SK-N-SH treated with all-trans-retinoic acid at 6 μM for 48 hours (cell line): ENCODE data around the gene CPOX.

Experiments
- ATAC-seq: fragments of 200-7000 bp; cut with Tn5 transposase; 3 replicates; pipeline ENCODE4 v1.9.1; 2020; ENCODE audit warnings: mild to moderate bottlenecking, moderate library complexity
- BACH2 ChIP-seq: fragments of 250-450 bp; sonication (Bioruptor Pico); IDR thresholded peaks from 2 replicates; pipeline ENCODE4 v1.9.0; 2021; ENCODE audit warnings: mild to moderate bottlenecking, borderline replicate concordance
- CSDC2 ChIP-seq: fragments of 250-450 bp; sonication (Bioruptor Pico); IDR thresholded peaks from 2 replicates; pipeline ENCODE4 v1.5.0; 2020; ENCODE audit warnings: mild to moderate bottlenecking, moderate library complexity
- ESRRG ChIP-seq: fragments of 250-450 bp; sonication (Bioruptor Pico); IDR thresholded peaks from 2 replicates; pipeline ENCODE4 v1.6.1; 2021; ENCODE audit warnings: mild to moderate bottlenecking
- GLIS3 ChIP-seq: fragments of 250-450 bp; sonication (Bioruptor Pico); IDR thresholded peaks from 2 replicates; pipeline ENCODE4 v1.5.0; 2020; ENCODE audit warnings: mild to moderate bottlenecking, moderate library complexity
- ISL1 ChIP-seq: fragments of 250-450 bp; sonication (Bioruptor Pico); IDR thresholded peaks from 2 replicates; pipeline ENCODE4 v2.1.2; 2022; ENCODE audit warnings: mild to moderate bottlenecking, moderate library complexity
- OSR1 ChIP-seq: fragments of 250-450 bp; sonication (Bioruptor Pico); IDR thresholded peaks from 2 replicates; pipeline ENCODE4 v1.8.0; 2022; ENCODE audit warnings: moderate library complexity, mild to moderate bottlenecking, inconsistent platforms
- RARB ChIP-seq: fragments of 250-450 bp; sonication (Bioruptor Pico); IDR thresholded peaks from 2 replicates; pipeline ENCODE4 v1.8.0; 2021; ENCODE audit warnings: mild to moderate bottlenecking, moderate library complexity
- SNAI2 ChIP-seq: fragments of 250-450 bp; sonication (Bioruptor Pico); IDR thresholded peaks from 2 replicates; pipeline ENCODE4 v1.5.0; 2020; ENCODE audit warnings: mild to moderate bottlenecking, moderate library complexity
- TCF4 ChIP-seq: fragments of 250-450 bp; sonication (Bioruptor Pico); IDR thresholded peaks from 2 replicates; pipeline ENCODE4 v1.8.0; 2021; ENCODE audit warnings: mild to moderate bottlenecking, moderate library complexity, borderline replicate concordance
- ZFP3 ChIP-seq: fragments of 250-450 bp; sonication (Bioruptor Pico); IDR thresholded peaks from 2 replicates; pipeline ENCODE4 v1.5.0; 2020; ENCODE audit warnings: mild to moderate bottlenecking, moderate library complexity
- ZFP30 ChIP-seq: fragments of 450-650 bp; formaldehyde crosslinking; IDR thresholded peaks from 2 replicates; pipeline ENCODE4 v1.5.0; 2022; ENCODE audit warnings: mild to moderate bottlenecking, moderate library complexity
- ZNF565 ChIP-seq: fragments of 450-650 bp; formaldehyde crosslinking; conservative IDR thresholded peaks from 2 replicates; pipeline ENCODE4 v1.5.0; 2020; ENCODE audit warnings: low read depth, mild to moderate bottlenecking, moderate library complexity
- ZNF8 ChIP-seq: fragments of 450-650 bp; formaldehyde crosslinking; IDR thresholded peaks from 2 replicates; pipeline ENCODE4 v1.5.0; 2020; ENCODE audit warnings: mild to moderate bottlenecking, moderate library complexity
- TF ChIP-seq, protein P1 (sequence below): fragments of 250-450 bp; sonication (Bioruptor Pico); IDR thresholded peaks from 2 replicates; pipeline ENCODE4 v1.5.1; 2020; ENCODE audit warnings: low read depth, mild to moderate bottlenecking, moderate library complexity
- TF ChIP-seq, protein P2 (sequence below): fragments of 250-450 bp; sonication (Bioruptor Pico); IDR thresholded peaks from 2 replicates; pipeline ENCODE4 v1.8.0; 2021; ENCODE audit warnings: low read depth, mild to moderate bottlenecking, moderate library complexity, borderline replicate concordance
- TF ChIP-seq, protein P3 (sequence below): fragments of 250-450 bp; sonication (Bioruptor Pico); IDR thresholded peaks from 2 replicates; pipeline ENCODE4 v1.5.1; 2021; ENCODE audit warnings: mild to moderate bottlenecking, moderate library complexity
- TF ChIP-seq, protein P4 (sequence below): fragments of 250-450 bp; sonication (Bioruptor Pico); IDR thresholded peaks from 2 replicates; pipeline ENCODE4 v1.8.0; 2020; ENCODE audit warnings: mild to moderate bottlenecking, moderate library complexity, borderline replicate concordance

The CPOX gene

DNA sequence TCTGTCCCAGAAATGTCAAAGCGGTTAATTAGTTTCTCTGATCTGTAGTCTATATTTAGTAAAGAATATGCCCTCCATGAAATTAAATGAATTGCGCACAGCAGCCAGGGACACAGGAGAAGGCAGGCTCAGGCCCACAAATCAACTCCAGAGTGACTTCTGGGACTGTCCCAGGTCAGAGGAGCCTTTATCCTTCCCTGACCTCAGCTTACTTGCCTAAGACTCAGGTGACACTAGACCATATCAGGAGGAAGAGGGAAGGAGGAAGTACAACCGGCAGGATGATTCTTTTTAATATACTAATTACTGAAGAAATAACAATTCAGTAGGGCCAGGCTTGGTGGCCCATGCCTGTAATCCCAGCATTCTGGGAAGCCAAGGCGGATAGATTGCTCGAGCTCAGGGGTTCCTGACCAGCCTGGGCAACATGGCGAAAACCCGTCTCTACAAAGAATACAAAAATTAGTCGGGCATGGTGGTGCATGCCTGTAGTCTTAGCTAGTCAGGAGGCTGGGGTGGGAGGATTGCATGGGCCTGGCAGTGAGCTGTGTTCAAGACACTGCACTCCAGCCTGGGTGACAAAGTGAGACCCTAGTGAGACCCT is 63.5 kb downstream of the CPOX start:
- TF ChIP-seq TCF4 (no peak), RARB (CRISPR knock-in tag) (no peak), BACH2 (no peak), ESRRG (CRISPR knock-in tag) (no peak), CSDC2 (CRISPR knock-in tag) (no peak), SNAI2 (CRISPR knock-in tag) (no peak), ZFP30 (CRISPR knock-in tag) (no peak), OSR1 (no peak), ISL1 (CRISPR knock-in tag) (no peak), GLIS3 (CRISPR knock-in tag) (no peak), ZNF8 (CRISPR knock-in tag) (no peak), ZNF565 (CRISPR knock-in tag) (no peak), ZFP3 (CRISPR knock-in tag) (no peak)
- TF ChIP-seq, protein P1, sequence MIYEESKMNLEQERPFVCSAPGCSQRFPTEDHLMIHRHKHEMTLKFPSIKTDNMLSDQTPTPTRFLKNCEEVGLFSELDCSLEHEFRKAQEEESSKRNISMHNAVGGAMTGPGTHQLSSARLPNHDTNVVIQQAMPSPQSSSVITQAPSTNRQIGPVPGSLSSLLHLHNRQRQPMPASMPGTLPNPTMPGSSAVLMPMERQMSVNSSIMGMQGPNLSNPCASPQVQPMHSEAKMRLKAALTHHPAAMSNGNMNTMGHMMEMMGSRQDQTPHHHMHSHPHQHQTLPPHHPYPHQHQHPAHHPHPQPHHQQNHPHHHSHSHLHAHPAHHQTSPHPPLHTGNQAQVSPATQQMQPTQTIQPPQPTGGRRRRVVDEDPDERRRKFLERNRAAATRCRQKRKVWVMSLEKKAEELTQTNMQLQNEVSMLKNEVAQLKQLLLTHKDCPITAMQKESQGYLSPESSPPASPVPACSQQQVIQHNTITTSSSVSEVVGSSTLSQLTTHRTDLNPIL (CRISPR knock-in tag) = no peak
- TF ChIP-seq, protein P2, sequence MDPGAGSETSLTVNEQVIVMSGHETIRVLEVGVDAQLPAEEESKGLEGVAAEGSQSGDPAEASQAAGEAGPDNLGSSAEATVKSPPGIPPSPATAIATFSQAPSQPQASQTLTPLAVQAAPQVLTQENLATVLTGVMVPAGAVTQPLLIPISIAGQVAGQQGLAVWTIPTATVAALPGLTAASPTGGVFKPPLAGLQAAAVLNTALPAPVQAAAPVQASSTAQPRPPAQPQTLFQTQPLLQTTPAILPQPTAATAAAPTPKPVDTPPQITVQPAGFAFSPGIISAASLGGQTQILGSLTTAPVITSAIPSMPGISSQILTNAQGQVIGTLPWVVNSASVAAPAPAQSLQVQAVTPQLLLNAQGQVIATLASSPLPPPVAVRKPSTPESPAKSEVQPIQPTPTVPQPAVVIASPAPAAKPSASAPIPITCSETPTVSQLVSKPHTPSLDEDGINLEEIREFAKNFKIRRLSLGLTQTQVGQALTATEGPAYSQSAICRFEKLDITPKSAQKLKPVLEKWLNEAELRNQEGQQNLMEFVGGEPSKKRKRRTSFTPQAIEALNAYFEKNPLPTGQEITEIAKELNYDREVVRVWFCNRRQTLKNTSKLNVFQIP (CRISPR knock-in tag) = no peak
- TF ChIP-seq, protein P3, sequence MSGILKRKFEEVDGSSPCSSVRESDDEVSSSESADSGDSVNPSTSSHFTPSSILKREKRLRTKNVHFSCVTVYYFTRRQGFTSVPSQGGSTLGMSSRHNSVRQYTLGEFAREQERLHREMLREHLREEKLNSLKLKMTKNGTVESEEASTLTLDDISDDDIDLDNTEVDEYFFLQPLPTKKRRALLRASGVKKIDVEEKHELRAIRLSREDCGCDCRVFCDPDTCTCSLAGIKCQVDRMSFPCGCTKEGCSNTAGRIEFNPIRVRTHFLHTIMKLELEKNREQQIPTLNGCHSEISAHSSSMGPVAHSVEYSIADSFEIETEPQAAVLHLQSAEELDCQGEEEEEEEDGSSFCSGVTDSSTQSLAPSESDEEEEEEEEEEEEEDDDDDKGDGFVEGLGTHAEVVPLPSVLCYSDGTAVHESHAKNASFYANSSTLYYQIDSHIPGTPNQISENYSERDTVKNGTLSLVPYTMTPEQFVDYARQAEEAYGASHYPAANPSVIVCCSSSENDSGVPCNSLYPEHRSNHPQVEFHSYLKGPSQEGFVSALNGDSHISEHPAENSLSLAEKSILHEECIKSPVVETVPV = no peak
- TF ChIP-seq, protein P4, sequence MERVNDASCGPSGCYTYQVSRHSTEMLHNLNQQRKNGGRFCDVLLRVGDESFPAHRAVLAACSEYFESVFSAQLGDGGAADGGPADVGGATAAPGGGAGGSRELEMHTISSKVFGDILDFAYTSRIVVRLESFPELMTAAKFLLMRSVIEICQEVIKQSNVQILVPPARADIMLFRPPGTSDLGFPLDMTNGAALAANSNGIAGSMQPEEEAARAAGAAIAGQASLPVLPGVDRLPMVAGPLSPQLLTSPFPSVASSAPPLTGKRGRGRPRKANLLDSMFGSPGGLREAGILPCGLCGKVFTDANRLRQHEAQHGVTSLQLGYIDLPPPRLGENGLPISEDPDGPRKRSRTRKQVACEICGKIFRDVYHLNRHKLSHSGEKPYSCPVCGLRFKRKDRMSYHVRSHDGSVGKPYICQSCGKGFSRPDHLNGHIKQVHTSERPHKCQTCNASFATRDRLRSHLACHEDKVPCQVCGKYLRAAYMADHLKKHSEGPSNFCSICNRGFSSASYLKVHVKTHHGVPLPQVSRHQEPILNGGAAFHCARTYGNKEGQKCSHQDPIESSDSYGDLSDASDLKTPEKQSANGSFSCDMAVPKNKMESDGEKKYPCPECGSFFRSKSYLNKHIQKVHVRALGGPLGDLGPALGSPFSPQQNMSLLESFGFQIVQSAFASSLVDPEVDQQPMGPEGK (CRISPR knock-in tag) = no peak
- no peak for ATAC-seq
